ENCODE measurements around the gene CACNG4.

Gene CACNG4

DNA sequence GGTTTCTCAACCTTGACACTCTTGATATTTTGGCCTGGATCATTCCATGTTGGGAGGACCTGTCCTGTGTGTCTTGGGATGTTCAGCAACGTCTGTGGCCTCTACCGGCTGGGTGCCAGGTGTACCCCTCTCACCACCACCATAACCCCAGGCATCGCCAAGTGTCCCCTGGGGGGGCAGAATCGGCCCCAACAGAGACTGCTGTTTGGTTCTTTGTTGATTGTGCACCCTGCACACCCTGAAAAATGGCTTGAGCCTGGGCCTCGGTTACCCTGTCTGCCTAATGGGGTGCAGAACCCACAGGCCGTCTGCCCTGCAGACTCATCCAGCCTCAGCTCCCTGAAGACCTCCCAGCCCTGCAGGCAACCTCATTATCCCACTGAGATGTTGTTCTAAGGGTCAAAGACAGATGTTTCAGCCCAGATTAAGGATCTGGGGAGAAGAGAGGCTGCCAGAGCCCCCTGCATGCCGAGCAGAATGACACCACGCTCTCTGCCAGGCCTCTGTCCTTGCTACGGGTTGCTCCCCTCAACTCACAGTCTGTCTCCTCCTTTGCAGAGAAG is 89.0 kb downstream of the CACNG4 start:
- TF ChIP-seq ZFP3 (CRISPR knock-in tag; IDR thresholded peaks at IDR 0.05): no peak
- TF ChIP-seq RARB (CRISPR knock-in tag; IDR thresholded peaks at IDR 0.05): no peak
- TF ChIP-seq ZNF70 (CRISPR knock-in tag; IDR thresholded peaks at IDR 0.05): no peak

GRCh38 chr17:67054011-67054591 is 89.6 kb downstream of the CACNG4 start:
- ATAC-seq: no peak

More for the DNA sequence above, 89.0 kb downstream of the CACNG4 start:
- no peak for ATAC-seq

GRCh38 chr17:67054608-67055007 is 90.1 kb downstream of the CACNG4 start:
- TF ChIP-seq, protein P1, sequence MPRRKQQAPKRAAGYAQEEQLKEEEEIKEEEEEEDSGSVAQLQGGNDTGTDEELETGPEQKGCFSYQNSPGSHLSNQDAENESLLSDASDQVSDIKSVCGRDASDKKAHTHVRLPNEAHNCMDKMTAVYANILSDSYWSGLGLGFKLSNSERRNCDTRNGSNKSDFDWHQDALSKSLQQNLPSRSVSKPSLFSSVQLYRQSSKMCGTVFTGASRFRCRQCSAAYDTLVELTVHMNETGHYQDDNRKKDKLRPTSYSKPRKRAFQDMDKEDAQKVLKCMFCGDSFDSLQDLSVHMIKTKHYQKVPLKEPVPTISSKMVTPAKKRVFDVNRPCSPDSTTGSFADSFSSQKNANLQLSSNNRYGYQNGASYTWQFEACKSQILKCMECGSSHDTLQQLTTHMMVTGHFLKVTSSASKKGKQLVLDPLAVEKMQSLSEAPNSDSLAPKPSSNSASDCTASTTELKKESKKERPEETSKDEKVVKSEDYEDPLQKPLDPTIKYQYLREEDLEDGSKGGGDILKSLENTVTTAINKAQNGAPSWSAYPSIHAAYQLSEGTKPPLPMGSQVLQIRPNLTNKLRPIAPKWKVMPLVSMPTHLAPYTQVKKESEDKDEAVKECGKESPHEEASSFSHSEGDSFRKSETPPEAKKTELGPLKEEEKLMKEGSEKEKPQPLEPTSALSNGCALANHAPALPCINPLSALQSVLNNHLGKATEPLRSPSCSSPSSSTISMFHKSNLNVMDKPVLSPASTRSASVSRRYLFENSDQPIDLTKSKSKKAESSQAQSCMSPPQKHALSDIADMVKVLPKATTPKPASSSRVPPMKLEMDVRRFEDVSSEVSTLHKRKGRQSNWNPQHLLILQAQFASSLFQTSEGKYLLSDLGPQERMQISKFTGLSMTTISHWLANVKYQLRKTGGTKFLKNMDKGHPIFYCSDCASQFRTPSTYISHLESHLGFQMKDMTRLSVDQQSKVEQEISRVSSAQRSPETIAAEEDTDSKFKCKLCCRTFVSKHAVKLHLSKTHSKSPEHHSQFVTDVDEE (CRISPR knock-in tag; IDR thresholded peaks at IDR 0.05): no peak
- TF ChIP-seq TOX (CRISPR knock-in tag; IDR thresholded peaks at IDR 0.05; ENCODE audit: borderline replicate concordance) (no peak), ZFP3 (CRISPR knock-in tag; IDR thresholded peaks at IDR 0.05) (no peak), TCF4 (CRISPR knock-in tag; IDR thresholded peaks at IDR 0.05; ENCODE audit: borderline replicate concordance) (no peak), CSDC2 (CRISPR knock-in tag; IDR thresholded peaks at IDR 0.05) (no peak), ZC3H10 (CRISPR knock-in tag; IDR thresholded peaks at IDR 0.05) (no peak), BACH2 (CRISPR knock-in tag; IDR thresholded peaks at IDR 0.05; ENCODE audit: borderline replicate concordance) (no peak), OSR1 (CRISPR knock-in tag; IDR thresholded peaks at IDR 0.05) (no peak), ESRRG (CRISPR knock-in tag; IDR thresholded peaks at IDR 0.05) (no peak), ISL1 (CRISPR knock-in tag; IDR thresholded peaks at IDR 0.05) (no peak), ZFP30 (CRISPR knock-in tag; IDR thresholded peaks at IDR 0.05) (no peak), ZNF565 (CRISPR knock-in tag; conservative IDR thresholded peaks at IDR 0.05; ENCODE audit: low read depth) (no peak), RARB (CRISPR knock-in tag; IDR thresholded peaks at IDR 0.05) (no peak), PPARA (CRISPR knock-in tag; IDR thresholded peaks at IDR 0.05; ENCODE audit: borderline replicate concordance) (no peak), ARNTL (CRISPR knock-in tag; IDR thresholded peaks at IDR 0.05; ENCODE audit: borderline replicate concordance, low read depth) (no peak), ZNF70 (CRISPR knock-in tag; IDR thresholded peaks at IDR 0.05) (no peak), ZNF8 (CRISPR knock-in tag; IDR thresholded peaks at IDR 0.05) (no peak), PATZ1 (CRISPR knock-in tag; IDR thresholded peaks at IDR 0.05; ENCODE audit: borderline replicate concordance) (no peak)
- TF ChIP-seq, protein P2, sequence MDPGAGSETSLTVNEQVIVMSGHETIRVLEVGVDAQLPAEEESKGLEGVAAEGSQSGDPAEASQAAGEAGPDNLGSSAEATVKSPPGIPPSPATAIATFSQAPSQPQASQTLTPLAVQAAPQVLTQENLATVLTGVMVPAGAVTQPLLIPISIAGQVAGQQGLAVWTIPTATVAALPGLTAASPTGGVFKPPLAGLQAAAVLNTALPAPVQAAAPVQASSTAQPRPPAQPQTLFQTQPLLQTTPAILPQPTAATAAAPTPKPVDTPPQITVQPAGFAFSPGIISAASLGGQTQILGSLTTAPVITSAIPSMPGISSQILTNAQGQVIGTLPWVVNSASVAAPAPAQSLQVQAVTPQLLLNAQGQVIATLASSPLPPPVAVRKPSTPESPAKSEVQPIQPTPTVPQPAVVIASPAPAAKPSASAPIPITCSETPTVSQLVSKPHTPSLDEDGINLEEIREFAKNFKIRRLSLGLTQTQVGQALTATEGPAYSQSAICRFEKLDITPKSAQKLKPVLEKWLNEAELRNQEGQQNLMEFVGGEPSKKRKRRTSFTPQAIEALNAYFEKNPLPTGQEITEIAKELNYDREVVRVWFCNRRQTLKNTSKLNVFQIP (CRISPR knock-in tag; IDR thresholded peaks at IDR 0.05; ENCODE audit: borderline replicate concordance, low read depth): no peak
- TF ChIP-seq, protein P3, sequence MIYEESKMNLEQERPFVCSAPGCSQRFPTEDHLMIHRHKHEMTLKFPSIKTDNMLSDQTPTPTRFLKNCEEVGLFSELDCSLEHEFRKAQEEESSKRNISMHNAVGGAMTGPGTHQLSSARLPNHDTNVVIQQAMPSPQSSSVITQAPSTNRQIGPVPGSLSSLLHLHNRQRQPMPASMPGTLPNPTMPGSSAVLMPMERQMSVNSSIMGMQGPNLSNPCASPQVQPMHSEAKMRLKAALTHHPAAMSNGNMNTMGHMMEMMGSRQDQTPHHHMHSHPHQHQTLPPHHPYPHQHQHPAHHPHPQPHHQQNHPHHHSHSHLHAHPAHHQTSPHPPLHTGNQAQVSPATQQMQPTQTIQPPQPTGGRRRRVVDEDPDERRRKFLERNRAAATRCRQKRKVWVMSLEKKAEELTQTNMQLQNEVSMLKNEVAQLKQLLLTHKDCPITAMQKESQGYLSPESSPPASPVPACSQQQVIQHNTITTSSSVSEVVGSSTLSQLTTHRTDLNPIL (CRISPR knock-in tag; IDR thresholded peaks at IDR 0.05; ENCODE audit: low read depth): no peak
- ATAC-seq: no peak

More at GRCh38 chr17:67054011-67054591, 89.6 kb downstream of the CACNG4 start:
- TF ChIP-seq ZNF8 (CRISPR knock-in tag; IDR thresholded peaks at IDR 0.05): no peak
- TF ChIP-seq ESRRG (CRISPR knock-in tag; IDR thresholded peaks at IDR 0.05): no peak
- TF ChIP-seq, protein P3 (CRISPR knock-in tag; IDR thresholded peaks at IDR 0.05; ENCODE audit: low read depth): no peak
- no peak for TF ChIP-seq RARB (CRISPR knock-in tag; IDR thresholded peaks at IDR 0.05)
- no peak for TF ChIP-seq TOX (CRISPR knock-in tag; IDR thresholded peaks at IDR 0.05; ENCODE audit: borderline replicate concordance)
- TF ChIP-seq TCF4 (CRISPR knock-in tag; IDR thresholded peaks at IDR 0.05; ENCODE audit: borderline replicate concordance): no peak
- no peak for TF ChIP-seq BACH2 (CRISPR knock-in tag; IDR thresholded peaks at IDR 0.05; ENCODE audit: borderline replicate concordance)
- TF ChIP-seq ARNTL (CRISPR knock-in tag; IDR thresholded peaks at IDR 0.05; ENCODE audit: borderline replicate concordance, low read depth): no peak
- no peak for TF ChIP-seq CSDC2 (CRISPR knock-in tag; IDR thresholded peaks at IDR 0.05)
- TF ChIP-seq PPARA (CRISPR knock-in tag; IDR thresholded peaks at IDR 0.05; ENCODE audit: borderline replicate concordance): no peak
- no peak for TF ChIP-seq CSRNP3 (CRISPR knock-in tag; IDR thresholded peaks at IDR 0.05)
- no peak for TF ChIP-seq ZFP30 (CRISPR knock-in tag; IDR thresholded peaks at IDR 0.05)
- no peak for TF ChIP-seq ZC3H10 (CRISPR knock-in tag; IDR thresholded peaks at IDR 0.05)
- TF ChIP-seq ZNF70 (CRISPR knock-in tag; IDR thresholded peaks at IDR 0.05): no peak
- TF ChIP-seq GLIS3 (CRISPR knock-in tag; IDR thresholded peaks at IDR 0.05): no peak

Measured in SK-N-SH treated with all-trans-retinoic acid at 6 μM for 48 hours (cell line).